NCI-H187 treated with DMSO at 0.1 percent for 48 hours (cell line): ENCODE results near the gene EWSR1.
"Not testable (repeated sequence)": the region's sequence is repeated elsewhere in the genome, so short reads cannot be mapped to it uniquely, and the experiment has no call there.

Experiments
- DNase-seq: peaks from one replicate; lab custom pipeline; 2025; lab: John Stamatoyannopoulos, UW

Gene EWSR1

GRCh38 chr22:29247891-29248290 lies 20.2 kb upstream of the EWSR1 start:
- not testable (repeated sequence) for DNase-seq

- DNase-seq = no peak
Observed at GRCh38 chr22:29251265-29251664, 16.8 kb upstream of the EWSR1 start.

GRCh38 chr22:29251981-29252911 lies 15.8 kb upstream of the EWSR1 start:
- no peak for DNase-seq

- DNase-seq = no peak
Observed at GRCh38 chr22:29253561-29254285, 14.3 kb upstream of the EWSR1 start.

- no peak for DNase-seq
Observed at GRCh38 chr22:29254286-29254660, 13.8 kb upstream of the EWSR1 start.

GRCh38 chr22:29255064-29255621 lies 12.9 kb upstream of the EWSR1 start:
- no peak for DNase-seq

- no peak for DNase-seq
Observed at GRCh38 chr22:29256606-29257325, 11.3 kb upstream of the EWSR1 start.

- no peak for DNase-seq
Observed at GRCh38 chr22:29257751-29258181, 10.3 kb upstream of the EWSR1 start.

- DNase-seq = no peak
Observed at GRCh38 chr22:29258407-29259252, 9.4 kb upstream of the EWSR1 start.

- DNase-seq = no peak
Observed at GRCh38 chr22:29259253-29259899, 8.7 kb upstream of the EWSR1 start.

- no peak for DNase-seq
Observed at GRCh38 chr22:29260031-29260560, 8.0 kb upstream of the EWSR1 start.

- no peak for DNase-seq
Observed at GRCh38 chr22:29260601-29261315, 7.3 kb upstream of the EWSR1 start.

- no peak for DNase-seq
Observed at GRCh38 chr22:29263791-29264276, 4.2 kb upstream of the EWSR1 start.

- DNase-seq = no peak
Observed at GRCh38 chr22:29265305-29265704, 2.8 kb upstream of the EWSR1 start.

- no peak for DNase-seq
Observed at GRCh38 chr22:29265929-29266328, 2.1 kb upstream of the EWSR1 start.

- DNase-seq = no peak
Observed at GRCh38 chr22:29266564-29267461, 1.3 kb upstream of the EWSR1 start.

- no peak for DNase-seq
Observed at GRCh38 chr22:29267462-29267857, 608 bp upstream of the EWSR1 start.

- no peak for DNase-seq
Observed at GRCh38 chr22:29268511-29269229, 602 bp downstream of the EWSR1 start.
